ENCODE data around the gene MGAT5B. TPM values are rescaled to one million over a fixed set of nuclear protein-coding genes. Genes with fewer than 3 reads are reported as not detected.
"Not testable (repeated sequence)": the region's sequence is repeated elsewhere in the genome, so short reads cannot be mapped to it uniquely, and the experiment has no call there.

MGAT5B gene
- total RNA-seq, 1 experiment from 2014 or later, result 14.3 TPM

DNA sequence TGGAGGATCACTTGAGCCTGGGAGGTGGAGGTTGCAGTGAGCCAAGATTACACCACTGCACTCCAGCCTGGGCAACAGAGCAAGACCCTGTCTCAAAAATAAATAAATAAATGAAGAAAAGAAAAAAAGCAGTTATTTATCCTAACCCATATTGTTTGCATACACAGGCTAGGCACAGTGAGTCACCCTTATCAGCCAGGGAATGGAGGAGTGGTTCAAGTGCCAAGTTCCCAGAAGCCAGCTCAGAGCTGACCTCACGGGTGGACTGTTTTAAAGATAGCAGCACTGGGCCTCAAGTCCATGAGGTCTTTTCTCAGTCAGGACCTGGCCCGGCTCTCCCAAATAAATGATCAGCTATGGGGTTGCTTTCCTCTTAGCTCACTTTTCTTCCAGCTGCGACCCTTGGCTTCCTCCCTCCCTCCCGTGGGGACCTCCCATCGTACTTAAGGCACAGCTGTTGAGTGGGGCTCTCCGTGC lies 22.6 kb upstream of the MGAT5B start:
- BruUV-seq (replicated peaks), result no TSS peak
- no peak overlapping the region for H3K4me2 ChIP-seq
- no peak overlapping the region for H3K27ac ChIP-seq
- no peaks in the 10 kb centered on the region for H3K27me3 ChIP-seq (ENCODE audit: insufficient read depth, low read depth)
- no peaks in the 10 kb centered on the region for H3K9me3 ChIP-seq (ENCODE audit: insufficient read depth, low read depth)
- no peak overlapping the region for H2AFZ ChIP-seq
- TF ChIP-seq EZH2 (IDR thresholded peaks at IDR 0.05; ENCODE audit: low read depth), result no peak
- TF ChIP-seq, protein P1, sequence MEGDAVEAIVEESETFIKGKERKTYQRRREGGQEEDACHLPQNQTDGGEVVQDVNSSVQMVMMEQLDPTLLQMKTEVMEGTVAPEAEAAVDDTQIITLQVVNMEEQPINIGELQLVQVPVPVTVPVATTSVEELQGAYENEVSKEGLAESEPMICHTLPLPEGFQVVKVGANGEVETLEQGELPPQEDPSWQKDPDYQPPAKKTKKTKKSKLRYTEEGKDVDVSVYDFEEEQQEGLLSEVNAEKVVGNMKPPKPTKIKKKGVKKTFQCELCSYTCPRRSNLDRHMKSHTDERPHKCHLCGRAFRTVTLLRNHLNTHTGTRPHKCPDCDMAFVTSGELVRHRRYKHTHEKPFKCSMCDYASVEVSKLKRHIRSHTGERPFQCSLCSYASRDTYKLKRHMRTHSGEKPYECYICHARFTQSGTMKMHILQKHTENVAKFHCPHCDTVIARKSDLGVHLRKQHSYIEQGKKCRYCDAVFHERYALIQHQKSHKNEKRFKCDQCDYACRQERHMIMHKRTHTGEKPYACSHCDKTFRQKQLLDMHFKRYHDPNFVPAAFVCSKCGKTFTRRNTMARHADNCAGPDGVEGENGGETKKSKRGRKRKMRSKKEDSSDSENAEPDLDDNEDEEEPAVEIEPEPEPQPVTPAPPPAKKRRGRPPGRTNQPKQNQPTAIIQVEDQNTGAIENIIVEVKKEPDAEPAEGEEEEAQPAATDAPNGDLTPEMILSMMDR (conservative IDR thresholded peaks at IDR 0.05), result no peak
- H3K4me3 ChIP-seq, result no peak overlapping the region
- no peaks in the 10 kb centered on the region for H3K9me2 ChIP-seq (ENCODE audit: insufficient read depth)
- POLR2A ChIA-PET (ENCODE audit: unreplicated experiment), result no interaction called here
- no peaks in the 10 kb centered on the region for H3K36me3 ChIP-seq (ENCODE audit: low read depth)
- no peaks in the 10 kb centered on the region for H3K79me2 ChIP-seq (ENCODE audit: low read depth)
- no peaks in the 10 kb centered on the region for H3F3A ChIP-seq (ENCODE audit: insufficient read depth, low read depth)
- peaks cover 4% of the 10 kb centered on the region; the same call in 1 of the 2 replicates for H3K4me1 ChIP-seq (replicated peaks; ENCODE audit: insufficient read depth)
- intact Hi-C loops (cut with micrococcal nuclease; ENCODE audit: unreplicated experiment), result no loop called here
- CTCF ChIA-PET, result interaction anchor here (0.6 kb wide), 1 partner anchor 66 kb away, joined by 3 read pairs; no protein-coding TSS in a partner anchor
- no peak for DNase-seq
- no peaks in the 10 kb centered on the region for H4K20me1 ChIP-seq (ENCODE audit: insufficient read depth)

DNA sequence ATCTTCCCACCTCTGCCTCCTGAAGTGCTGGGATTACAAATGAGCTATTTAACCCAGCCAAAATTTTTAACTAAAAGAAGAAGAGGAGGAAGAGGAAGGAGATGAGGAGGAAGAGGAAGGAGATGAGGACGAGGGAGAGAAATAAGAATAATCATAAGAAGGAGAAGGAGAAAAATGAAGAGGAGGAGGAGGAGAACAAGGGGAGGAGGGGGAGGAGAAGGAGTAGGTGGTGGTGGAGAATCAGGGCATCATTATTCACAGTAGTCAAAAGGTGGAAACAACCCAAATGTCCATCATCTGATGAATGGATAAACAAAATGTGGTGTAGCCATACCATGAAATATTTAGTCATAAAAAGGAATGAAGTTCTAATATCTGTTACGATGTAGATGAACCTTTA lies 21.2 kb upstream of the MGAT5B start:
- Histone ChIP-seq H3K36me3 (ENCODE audit: low read depth) (no peaks in the 10 kb centered on the region), H2AFZ (no peak overlapping the region), H3K4me2 (no peak overlapping the region), H3K9me3 (ENCODE audit: insufficient read depth, low read depth) (no peaks in the 10 kb centered on the region), H3K4me1 (replicated peaks; ENCODE audit: insufficient read depth) (no peaks in the 10 kb centered on the region), H3K79me2 (ENCODE audit: low read depth) (no peaks in the 10 kb centered on the region), H3F3A (ENCODE audit: insufficient read depth, low read depth) (no peaks in the 10 kb centered on the region), H3K9me2 (ENCODE audit: insufficient read depth) (no peaks in the 10 kb centered on the region), H3K27ac (no peak overlapping the region), H3K27me3 (ENCODE audit: insufficient read depth, low read depth) (no peaks in the 10 kb centered on the region), H3K4me3 (no peak overlapping the region), H4K20me1 (ENCODE audit: insufficient read depth) (no peaks in the 10 kb centered on the region)
- no peak for DNase-seq
- TF ChIP-seq, protein P1 (conservative IDR thresholded peaks at IDR 0.05), result no peak
- TF ChIP-seq EZH2 (IDR thresholded peaks at IDR 0.05; ENCODE audit: low read depth), result no peak
- ChIA-PET CTCF (interaction anchor here (0.6 kb wide), 1 partner anchor 201 kb away, joined by 3 read pairs; no protein-coding TSS in a partner anchor), POLR2A (ENCODE audit: unreplicated experiment) (no interaction called here)
- BruUV-seq (replicated peaks), result no TSS peak
- intact Hi-C loops (cut with micrococcal nuclease; ENCODE audit: unreplicated experiment), result no loop called here

DNA sequence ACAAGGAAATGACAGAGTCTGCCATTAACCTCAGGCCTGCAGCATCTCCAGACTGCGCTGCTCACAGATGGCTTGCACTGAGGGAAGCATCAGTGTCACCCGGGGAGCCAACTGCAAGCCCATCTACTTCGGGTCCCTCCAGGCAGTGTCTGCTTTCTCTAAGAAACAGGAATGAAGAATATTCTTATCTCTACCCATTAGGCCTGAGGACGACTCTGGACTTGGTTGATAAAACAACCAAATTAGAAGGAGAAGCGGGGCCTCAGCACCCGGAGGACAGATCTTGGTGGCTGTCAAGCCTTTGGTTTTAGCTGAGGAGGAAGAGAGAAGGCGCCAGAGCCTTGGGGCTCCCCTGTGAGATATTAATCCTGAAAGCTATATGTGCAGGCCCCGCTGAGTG lies 19.5 kb upstream of the MGAT5B start:
- H3K9me3 ChIP-seq (ENCODE audit: insufficient read depth, low read depth), result no peaks in the 10 kb centered on the region
- no peak overlapping the region for H3K4me3 ChIP-seq
- H4K20me1 ChIP-seq (ENCODE audit: insufficient read depth), result no peaks in the 10 kb centered on the region
- ChIA-PET POLR2A (ENCODE audit: unreplicated experiment) (no interaction called here), CTCF (no interaction called here)
- H3K36me3 ChIP-seq (ENCODE audit: low read depth), result no peaks in the 10 kb centered on the region
- no TSS peak for BruUV-seq (replicated peaks)
- H3K27ac ChIP-seq, result no peak overlapping the region
- no peaks in the 10 kb centered on the region for H3K4me1 ChIP-seq (replicated peaks; ENCODE audit: insufficient read depth)
- H3K79me2 ChIP-seq (ENCODE audit: low read depth), result no peaks in the 10 kb centered on the region
- H3F3A ChIP-seq (ENCODE audit: insufficient read depth, low read depth), result 0 out of 2 replicates have a peak, but pooled peaks cover 2% of the 10 kb centered on the region
- intact Hi-C loops (cut with micrococcal nuclease; ENCODE audit: unreplicated experiment), result no loop called here
- H3K4me2 ChIP-seq, result no peak overlapping the region
- DNase-seq, result no peak
- TF ChIP-seq EZH2 (IDR thresholded peaks at IDR 0.05; ENCODE audit: low read depth), result no peak
- TF ChIP-seq, protein P1 (conservative IDR thresholded peaks at IDR 0.05), result no peak
- H3K27me3 ChIP-seq (ENCODE audit: insufficient read depth, low read depth), result no peaks in the 10 kb centered on the region
- H2AFZ ChIP-seq, result no peak overlapping the region
- no peaks in the 10 kb centered on the region for H3K9me2 ChIP-seq (ENCODE audit: insufficient read depth)

DNA sequence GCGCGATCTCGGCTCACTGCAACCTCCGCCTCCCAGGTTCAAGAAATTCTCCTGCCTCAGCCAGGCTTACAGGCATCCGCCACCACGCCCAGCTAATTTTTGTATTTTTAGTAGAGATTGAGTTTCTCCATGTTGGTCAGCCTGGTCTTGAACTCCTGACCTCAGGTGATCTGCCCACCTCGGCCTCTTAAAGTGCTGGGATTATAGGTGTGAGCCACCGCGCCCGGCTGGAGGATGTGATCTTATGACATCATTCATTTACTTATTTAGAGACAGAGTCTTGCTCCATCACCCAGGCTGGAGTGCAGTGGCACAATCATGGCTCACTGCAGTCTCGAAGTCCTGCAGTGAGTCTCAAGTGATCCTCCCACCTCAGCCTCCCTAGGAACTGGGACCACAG lies 19.0 kb upstream of the MGAT5B start:
- CTCF ChIA-PET; H3K36me3 ChIP-seq (ENCODE audit: low read depth); DNase-seq; H3K4me3 ChIP-seq; H3K27ac ChIP-seq; intact Hi-C loops (cut with micrococcal nuclease; ENCODE audit: unreplicated experiment); H3F3A ChIP-seq (ENCODE audit: insufficient read depth, low read depth); H3K79me2 ChIP-seq (ENCODE audit: low read depth); POLR2A ChIA-PET (ENCODE audit: unreplicated experiment); H4K20me1 ChIP-seq (ENCODE audit: insufficient read depth); H3K27me3 ChIP-seq (ENCODE audit: insufficient read depth, low read depth); H3K4me1 ChIP-seq (replicated peaks; ENCODE audit: insufficient read depth); BruUV-seq (replicated peaks); H3K9me2 ChIP-seq (ENCODE audit: insufficient read depth); H3K9me3 ChIP-seq (ENCODE audit: insufficient read depth, low read depth); H2AFZ ChIP-seq; H3K4me2 ChIP-seq: not testable (repeated sequence)

Data from PC-9 (cell line).